NB4 (cell line): ENCODE measurements around the gene HGF.

Experiments used
- DNase-seq: peaks from one replicate; pipeline ENCODE4 v3.0.0; 2010; ENCODE audit warnings: low read depth
- H3K4me3 ChIP-seq: one replicate; pipeline ENCODE4 v1.5.1; 2011; ENCODE audit warnings: mild to moderate bottlenecking, low read depth, low read length, moderate library complexity
- CTCF ChIP-seq: IDR thresholded peaks from one replicate; pipeline ENCODE4 v1.5.1; 2012; ENCODE audit warnings: low read depth, low read length
- MAX ChIP-seq: IDR thresholded peaks from 2 replicates; pipeline ENCODE4 v1.6.1; 2011; ENCODE audit warnings: low read depth, low read length
- MYC ChIP-seq: IDR thresholded peaks from 2 replicates; pipeline ENCODE4 v1.6.1; 2011; ENCODE audit warnings: low read depth, low read length
- POLR2A ChIP-seq: IDR thresholded peaks from 2 replicates; pipeline ENCODE4 v1.6.1; 2011; ENCODE audit warnings: mild to moderate bottlenecking; ENCODE audit not compliant: insufficient read length; ENCODE audit errors: extremely low read depth

HGF gene

GRCh38 chr7:81803267-81803666 is 33.4 kb upstream of the HGF start:
- TF ChIP-seq POLR2A: no peak
- TF ChIP-seq MYC: no peak
- no peak for TF ChIP-seq MAX
- no peak for TF ChIP-seq CTCF
- no peak for DNase-seq
- no peak overlapping the region for H3K4me3 ChIP-seq

- no peak for TF ChIP-seq POLR2A
- no peak for TF ChIP-seq MAX
- no peak for TF ChIP-seq MYC
- no peak for TF ChIP-seq CTCF
- H3K4me3 ChIP-seq: no peak overlapping the region
- no peak for DNase-seq
These were observed 32.4 kb upstream of the HGF start for GRCh38 chr7:81802251-81802650.

GRCh38 chr7:81801532-81801931 is 31.7 kb upstream of the HGF start:
- no peak for DNase-seq
- H3K4me3 ChIP-seq: no peak overlapping the region
- no peak for TF ChIP-seq MYC
- no peak for TF ChIP-seq MAX
- TF ChIP-seq CTCF: no peak
- no peak for TF ChIP-seq POLR2A

GRCh38 chr7:81791568-81792518 is 22.0 kb upstream of the HGF start:
- DNase-seq: peak; percentile 39
- no peak overlapping the region for H3K4me3 ChIP-seq
- TF ChIP-seq CTCF: no peak
- no peak for TF ChIP-seq MAX
- TF ChIP-seq POLR2A: no peak
- TF ChIP-seq MYC: no peak

GRCh38 chr7:81790686-81791085 is 20.8 kb upstream of the HGF start:
- no peak overlapping the region for H3K4me3 ChIP-seq
- TF ChIP-seq POLR2A (no peak), MAX (no peak), MYC (no peak), CTCF (no peak)
- DNase-seq: no peak
